Transverse colon (tissue), 4 donors: ENCODE measurements around the gene SLC31A2.

ENCODE experiments used
- CTCF ChIP-seq, 5 experiments: fragments of 200-600 bp in 3 of 5; fragments of 450-650 bp in 2 of 5; sonication (generic) in 3 of 5; IDR thresholded peaks; 1 replicate in 2 of 5; 2 replicates in 3 of 5; pipeline ENCODE4 v1.5.1; 2016 to 2017; ENCODE audit warnings: antibody characterized with exemption in 5 of 5, inconsistent platforms in 3 of 5, mild to moderate bottlenecking in 2 of 5, moderate library complexity in 1 of 5
- POLR2AphosphoS5 ChIP-seq, 3 donors: sonication (generic); formaldehyde crosslinking; IDR thresholded peaks; one replicate each; pipeline ENCODE4 v1.6.1; 2016; ENCODE audit warnings: antibody characterized with exemption in 3 of 3

- no peak for TF ChIP-seq POLR2AphosphoS5 (IDR thresholded peaks at IDR 0.05)
- no peak for TF ChIP-seq CTCF (IDR thresholded peaks at IDR 0.05)
Observed at GRCh38 chr9:113158446-113158845, 7.6 kb downstream of the SLC31A2 start.
